HS-27A (cell line): ENCODE results near the gene UBE2H.
A peak's percentile ranks its signal among the peaks of the same experiment; 100 is the strongest.
"Not testable (repeated sequence)": the region's sequence is repeated elsewhere in the genome, so short reads cannot be mapped to it uniquely, and the experiment has no call there.

Source experiments
- DNase-seq: peaks from one replicate; pipeline ENCODE4 v3.0.0-alpha.2; 2012; ENCODE audit warnings: low read depth, missing footprints

The UBE2H gene

GRCh38 chr7:129908181-129908580 is 44.6 kb downstream of the UBE2H start:
- no peak for DNase-seq

DNA sequence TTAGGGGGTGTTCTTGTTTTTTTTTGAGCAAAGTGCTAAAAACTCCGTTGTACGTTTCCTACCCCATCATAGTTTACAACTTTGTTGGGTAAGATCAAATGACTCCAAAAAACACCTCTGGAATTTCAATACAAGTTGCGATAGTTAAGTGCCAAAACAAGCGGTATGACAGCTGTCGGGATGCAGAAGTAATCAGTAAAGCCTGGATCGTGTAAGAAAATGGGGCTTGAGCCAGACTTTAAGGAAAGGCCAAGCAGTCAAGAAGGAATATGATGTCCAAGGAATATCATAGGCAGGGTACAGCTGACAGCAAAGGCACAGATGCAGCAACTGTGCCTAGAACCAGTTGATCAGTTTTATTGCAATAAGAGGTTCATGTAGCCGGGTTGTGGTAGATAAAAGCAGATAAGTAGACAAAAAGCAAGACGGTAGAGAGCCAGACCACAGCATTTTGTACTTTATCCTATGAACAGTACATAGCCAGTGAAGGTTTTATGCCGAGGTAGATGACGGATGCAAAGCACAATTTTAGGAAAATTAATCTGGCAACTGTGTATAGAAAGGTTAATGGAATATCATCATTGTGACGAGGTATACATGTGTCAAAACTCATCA is 45.5 kb downstream of the UBE2H start:
- DNase-seq: no peak

- DNase-seq: no peak
These were observed 46.1 kb downstream of the UBE2H start for GRCh38 chr7:129906700-129907099.

DNA sequence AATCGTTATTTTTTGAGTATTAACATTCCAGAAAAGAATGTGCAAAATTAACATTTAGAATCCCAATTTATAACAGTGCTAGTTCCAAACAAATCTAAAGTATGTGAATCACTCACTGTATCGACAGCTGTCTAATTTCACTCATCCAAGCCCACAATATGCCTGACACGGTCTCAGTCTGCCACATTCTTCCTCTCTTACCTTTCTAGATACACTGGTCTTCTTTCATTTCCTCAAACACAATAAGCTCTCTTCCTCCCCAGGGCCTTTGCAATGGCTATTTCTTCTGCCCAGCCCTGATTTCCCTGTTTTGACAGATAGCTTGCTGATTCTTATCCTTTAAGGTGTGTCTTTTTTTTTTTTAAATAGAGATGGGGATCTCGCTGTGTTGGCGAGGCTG is 48.8 kb downstream of the UBE2H start:
- DNase-seq: no peak

- no peak for DNase-seq
These were observed 49.9 kb downstream of the UBE2H start for GRCh38 chr7:129902788-129903422.

- no peak for DNase-seq
These were observed 54.1 kb downstream of the UBE2H start for GRCh38 chr7:129898502-129899160.

- DNase-seq: no peak
These were observed 54.8 kb downstream of the UBE2H start for GRCh38 chr7:129898007-129898406.

GRCh38 chr7:129896568-129897382 is 56.0 kb downstream of the UBE2H start:
- DNase-seq: peak; percentile 9

- not testable (repeated sequence) for DNase-seq
These were observed 58.6 kb downstream of the UBE2H start for GRCh38 chr7:129894184-129894583.

- DNase-seq: no peak
These were observed 62.7 kb downstream of the UBE2H start for GRCh38 chr7:129890090-129890489.

- no peak for DNase-seq
These were observed 63.5 kb downstream of the UBE2H start for GRCh38 chr7:129889133-129889844.

GRCh38 chr7:129887865-129888264 is 64.9 kb downstream of the UBE2H start:
- DNase-seq: no peak

DNA sequence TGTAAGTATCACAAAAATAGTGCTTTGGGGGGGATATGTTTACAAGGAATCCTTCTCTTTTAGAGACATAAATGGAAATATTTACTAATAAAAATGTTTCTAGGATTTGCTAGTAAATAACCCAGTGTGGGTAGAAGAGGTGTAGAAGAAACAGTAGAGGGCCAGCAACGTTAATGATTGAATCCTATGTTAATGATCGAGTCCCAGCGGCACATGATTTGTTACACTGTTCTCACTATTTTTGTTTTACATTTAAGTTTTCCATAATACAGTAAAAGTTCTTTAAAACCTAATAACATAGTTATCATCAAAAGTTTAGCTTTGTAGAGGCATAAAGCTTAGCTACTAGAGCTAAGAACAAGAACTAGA is 66.0 kb downstream of the UBE2H start:
- no peak for DNase-seq

- no peak for DNase-seq
These were observed 66.5 kb downstream of the UBE2H start for GRCh38 chr7:129886167-129886817.

DNA sequence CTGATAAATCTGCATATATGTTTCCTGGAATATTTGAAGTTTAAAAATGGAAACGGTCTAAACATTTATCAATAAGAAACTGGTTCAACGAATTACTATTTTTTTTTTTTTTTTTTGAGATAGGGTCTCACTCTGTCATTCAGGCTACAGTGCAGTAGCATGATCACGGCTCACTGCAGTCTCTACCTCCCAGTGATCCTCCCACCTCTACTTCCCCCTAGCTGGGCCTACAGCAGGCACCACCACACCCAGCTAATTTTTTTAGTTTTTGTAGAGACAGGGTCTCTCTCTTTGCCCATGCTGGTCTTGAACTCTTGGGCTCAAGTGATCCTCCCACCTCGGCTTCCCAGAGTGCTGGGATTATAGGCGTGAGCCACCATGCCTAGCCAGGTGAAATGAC is 68.3 kb downstream of the UBE2H start:
- no peak for DNase-seq

- DNase-seq: no peak
These were observed 69.6 kb downstream of the UBE2H start for GRCh38 chr7:129883151-129883550.

- DNase-seq: peak; percentile 11
These were observed 70.2 kb downstream of the UBE2H start for GRCh38 chr7:129882531-129882930.

GRCh38 chr7:129877146-129877792 is 75.5 kb downstream of the UBE2H start:
- DNase-seq: no peak

DNA sequence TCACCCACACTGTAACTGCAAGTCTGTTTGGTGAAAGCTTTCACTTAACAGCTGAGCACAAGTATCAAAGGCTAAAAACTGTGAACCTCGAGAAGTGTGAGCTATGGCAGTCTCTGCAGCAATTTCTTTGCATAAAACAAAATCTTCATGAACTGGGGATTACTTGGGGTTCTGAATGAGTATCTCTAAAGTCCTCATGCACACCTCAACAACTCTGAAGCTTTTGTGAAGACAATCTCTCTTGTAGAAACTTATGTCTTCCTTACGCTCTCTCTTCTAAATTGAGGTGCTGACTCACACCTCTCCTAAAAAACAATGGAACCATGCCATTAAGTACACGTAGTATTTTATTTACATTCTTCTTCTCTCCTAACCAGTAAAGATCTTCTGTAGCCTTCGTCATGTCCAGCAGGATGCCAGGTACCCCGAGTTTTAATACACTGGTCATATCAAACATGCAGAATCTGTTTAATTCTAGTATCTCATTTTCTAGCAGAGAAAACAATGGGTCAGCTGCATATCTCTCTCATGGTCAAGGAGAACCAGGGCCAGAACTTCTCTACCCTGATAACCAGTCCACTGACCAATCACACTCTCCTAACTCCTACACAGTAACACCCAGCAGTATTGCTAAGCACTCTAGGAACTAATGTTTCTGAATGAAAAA is 76.9 kb downstream of the UBE2H start:
- no peak for DNase-seq

- no peak for DNase-seq
These were observed 77.6 kb downstream of the UBE2H start for GRCh38 chr7:129875160-129875559.
